HG02642 (cell line): Measurements from ENCODE around the gene MRTFA.
A peak's percentile ranks its signal among the peaks of the same experiment; 100 is the strongest.
"Not testable (repeated sequence)": the region's sequence is repeated elsewhere in the genome, so short reads cannot be mapped to it uniquely, and the experiment has no call there.

Experiments used
- ATAC-seq: cut with Tn5 transposase; IDR thresholded peaks from one replicate; pipeline ENCODE4 v1.9.1; 2021; ENCODE audit warnings: mild to moderate bottlenecking; ENCODE audit not compliant: unreplicated experiment, poor library complexity

MRTFA gene

GRCh38 chr22:40636380-40637182, at the start of gene MRTFA:
TSS of gene MRTFA (minus strand) at chr22:40636719.
- peak; percentile 94 for ATAC-seq

- no peak for ATAC-seq
Measured at GRCh38 chr22:40685406-40685805, 48.9 kb upstream of the MRTFA start.

GRCh38 chr22:40684728-40685127, 48.2 kb upstream of the MRTFA start:
- no peak for ATAC-seq

- ATAC-seq: no peak
Measured at GRCh38 chr22:40681451-40681850, 44.9 kb upstream of the MRTFA start.

GRCh38 chr22:40680819-40681183, 44.3 kb upstream of the MRTFA start:
- ATAC-seq: no peak

GRCh38 chr22:40679964-40680818, 43.7 kb upstream of the MRTFA start:
- no peak for ATAC-seq

GRCh38 chr22:40679249-40679963, 42.9 kb upstream of the MRTFA start, which contains the start of gene MCHR1:
TSS of gene MCHR1 (plus strand) at chr22:40679484. CDS start at chr22:40679653, 169 bp downstream.
- ATAC-seq: no peak

- no peak for ATAC-seq
Measured at GRCh38 chr22:40678493-40679248, 42.2 kb upstream of the MRTFA start.

- no peak for ATAC-seq
Measured at GRCh38 chr22:40676644-40677043, 40.1 kb upstream of the MRTFA start.

- not testable (repeated sequence) for ATAC-seq
Measured at GRCh38 chr22:40676166-40676565, 39.6 kb upstream of the MRTFA start.

- no peak for ATAC-seq
Measured at GRCh38 chr22:40674274-40674673, 37.8 kb upstream of the MRTFA start.

- ATAC-seq: no peak
Measured at GRCh38 chr22:40673017-40673416, 36.5 kb upstream of the MRTFA start.

- ATAC-seq: no peak
Measured at GRCh38 chr22:40671796-40672360, 35.4 kb upstream of the MRTFA start.

- ATAC-seq: no peak
Measured at GRCh38 chr22:40671369-40671768, 34.9 kb upstream of the MRTFA start.

GRCh38 chr22:40670058-40670457, 33.5 kb upstream of the MRTFA start:
- ATAC-seq: no peak

- no peak for ATAC-seq
Measured at GRCh38 chr22:40668611-40669411, 32.3 kb upstream of the MRTFA start.

- no peak for ATAC-seq
Measured at GRCh38 chr22:40666151-40666848, 29.8 kb upstream of the MRTFA start.

- ATAC-seq: no peak
Measured at GRCh38 chr22:40665312-40665711, 28.8 kb upstream of the MRTFA start.
